B cell (primary cell): ENCODE results near the gene NOL4L. TPM values are rescaled to one million over a fixed set of nuclear protein-coding genes. Genes with fewer than 3 reads are reported as not detected.
"Not testable (repeated sequence)": the region's sequence is repeated elsewhere in the genome, so short reads cannot be mapped to it uniquely, and the experiment has no call there.

ENCODE experiments used
- ATAC-seq: fragments of 200-7000 bp; cut with Tn5 transposase; one replicate; pipeline ENCODE4 v1.10.0; 2021; ENCODE audit warnings: low read depth, mild to moderate bottlenecking, moderate number of reproducible peaks, moderate library complexity
- CTCF ChIA-PET: fragments of 350-600 bp; sonication (Branson Sonifier 250); formaldehyde crosslinking; loops from one replicate; lab custom pipeline; 2021; ENCODE audit warnings: antibody characterized with exemption, inconsistent platforms; lab: Charles Lee
- POLR2A ChIA-PET: fragments of 350-600 bp; sonication (Branson Sonifier 250); formaldehyde crosslinking; loops from one replicate; lab custom pipeline; 2021; ENCODE audit warnings: antibody characterized with exemption; lab: Charles Lee
- DNase-seq: peaks from one replicate; pipeline ENCODE4 v3.0.0; 2013
- H2AFZ ChIP-seq: 2 replicates; pipeline ENCODE4 v1.6.1; 2012; ENCODE audit warnings: mild to moderate bottlenecking, low read depth, low read length; ENCODE audit not compliant: insufficient read depth, poor library complexity, severe bottlenecking
- H3K27ac ChIP-seq, 2 donors: 1 replicate in 1 of 2; 2 replicates in 1 of 2; pipeline ENCODE4 v1.5.1; 2012 to 2013; ENCODE audit warnings: low read length in 2 of 2, mild to moderate bottlenecking in 2 of 2, moderate library complexity in 1 of 2
- H3K27me3 ChIP-seq, 4 experiments: fragments of 200-600 bp in 1 of 4; sonication (generic) in 1 of 4; replicated peaks in 1 of 4; 1 replicate in 2 of 4; 2 replicates in 2 of 4; pipeline versions ENCODE4 v1.6.1 to v1.7.0; 2013 to 2016; ENCODE audit warnings: low read length in 3 of 4, mild to moderate bottlenecking in 2 of 4, mixed read lengths in 1 of 4, moderate library complexity in 1 of 4; ENCODE audit not compliant: insufficient read depth in 4 of 4, control insufficient read depth in 3 of 4; ENCODE audit errors: control extremely low read depth in 1 of 4
- H3K36me3 ChIP-seq, 2 experiments: replicated peaks in 1 of 2; 1 replicate in 1 of 2; 2 replicates in 1 of 2; pipeline versions ENCODE4 v1.6.1 to v1.7.1; 2013; ENCODE audit warnings: low read length in 1 of 2; ENCODE audit not compliant: insufficient read depth in 2 of 2, control insufficient read depth in 1 of 2; ENCODE audit errors: control extremely low read depth in 1 of 2, extremely low read depth in 1 of 2
- H3K4me1 ChIP-seq, 2 donors: fragments of 200-600 bp in 1 of 2; sonication (generic) in 1 of 2; 1 replicate in 1 of 2; 2 replicates in 1 of 2; pipeline versions ENCODE4 v1.5.1 to v1.6.1; 2013 to 2017; ENCODE audit warnings: low read length in 2 of 2; ENCODE audit not compliant: control insufficient read depth in 2 of 2, insufficient read depth in 2 of 2
- H3K4me2 ChIP-seq: replicated peaks from 2 replicates; pipeline ENCODE3; 2012; ENCODE audit warnings: mild to moderate bottlenecking, low read depth, low read length; ENCODE audit not compliant: poor library complexity, severe bottlenecking
- H3K4me3 ChIP-seq, 5 experiments: fragments of 200-600 bp in 1 of 5; sonication (generic) in 1 of 5; 1 replicate in 3 of 5; 2 replicates in 2 of 5; pipeline versions ENCODE4 v1.5.1 to v1.7.0; 2011 to 2016; ENCODE audit warnings: low read length in 4 of 5, mild to moderate bottlenecking in 4 of 5, low read depth in 2 of 5, control low read depth in 1 of 5, moderate library complexity in 1 of 5; ENCODE audit not compliant: insufficient read depth in 1 of 5; ENCODE audit errors: control extremely low read depth in 1 of 5, extremely low read depth in 1 of 5
- H3K79me2 ChIP-seq: fragments of 200-600 bp; sonication (generic); one replicate; pipeline ENCODE4 v1.6.0; 2016; ENCODE audit warnings: low read length; ENCODE audit not compliant: control insufficient read depth, insufficient read depth
- H3K9ac ChIP-seq: fragments of 200-600 bp; sonication (generic); 2 replicates; pipeline ENCODE4 v1.6.1; 2017; ENCODE audit warnings: mild to moderate bottlenecking, low read length, moderate library complexity
- H3K9me3 ChIP-seq, 3 donors: one replicate each; pipeline versions ENCODE4 v1.6.1 to v1.7.1; 2013; ENCODE audit warnings: low read length in 2 of 3; ENCODE audit not compliant: control insufficient read depth in 2 of 3, insufficient read depth in 1 of 3; ENCODE audit errors: control extremely low read depth in 1 of 3
- H4K20me1 ChIP-seq: 2 replicates; pipeline ENCODE4 v1.6.0; 2012; ENCODE audit warnings: mild to moderate bottlenecking, low read length; ENCODE audit not compliant: insufficient read depth, control insufficient read depth, poor library complexity, severe bottlenecking
- H3K27ac Mint-ChIP-seq: one replicate; pipeline ENCODE4 v1.8.0; 2021; ENCODE audit warnings: mixed read lengths
- H3K27me3 Mint-ChIP-seq: one replicate; pipeline ENCODE4 v1.8.0; 2021; ENCODE audit warnings: mixed read lengths
- H3K4me1 Mint-ChIP-seq: one replicate; pipeline ENCODE4 v1.8.0; 2021; ENCODE audit warnings: mixed read lengths
- H3K4me3 Mint-ChIP-seq: one replicate; pipeline ENCODE4 v1.8.0; 2021; ENCODE audit warnings: mixed read lengths
- H3K9me3 Mint-ChIP-seq: one replicate; pipeline ENCODE4 v1.8.0; 2022; ENCODE audit warnings: mixed read lengths; ENCODE audit not compliant: insufficient read depth
- EZH2 ChIP-seq: IDR thresholded peaks from 2 replicates; pipeline ENCODE4 v1.6.1; 2012; ENCODE audit warnings: borderline replicate concordance, low read depth, mild to moderate bottlenecking, moderate library complexity, low read length; ENCODE audit not compliant: insufficient read depth, poor library complexity, severe bottlenecking
- WGBS: methylation state at CpG from one replicate; pipeline ENCODE4 v1.1.5; 2013; ENCODE audit warnings: missing lambda C conversion rate; ENCODE audit not compliant: insufficient coverage; 5-methylcytosine and 5-hydroxymethylcytosine counted together
- intact Hi-C: fragments of 100-400 bp; cut with micrococcal nuclease; formaldehyde crosslinking; loops from one replicate; pipeline ENCODE4 v1.10.0; 2022
- polyA plus RNA-seq: library from polyadenylated mRNA; depleted of rRNA; stranded (reverse); fragments of >200 nt; gene quantifications from 2 replicates; pipeline ENCODE4 v1.2.3, GENCODE V29; 2012
- total RNA-seq, 2 donors: library from RNA; stranded (reverse); fragments of 120-200 nt in 1 of 2; gene quantifications; 1 replicate in 1 of 2; 2 replicates in 1 of 2; pipeline versions ENCODE4 v1.2.3 to v1.2.4, GENCODE V29; 2013 to 2022
- TF ChIP-seq, protein P1 (sequence below): fragments of 200-600 bp; IDR thresholded peaks from one replicate; pipeline ENCODE4 v1.8.0; 2022; ENCODE audit warnings: antibody characterized with exemption, mild to moderate bottlenecking

NOL4L gene
- total and polyA plus RNA-seq, 2 donors (not counting 1 experiment from before 2014, with no cell fraction given) = 6.5 to 7.9 TPM

GRCh38 chr20:32594204-32594603, 9.1 kb upstream of the NOL4L start:
- no peak overlapping the region for H2AFZ ChIP-seq
- CTCF ChIA-PET = no interaction called here
- no peak overlapping the region for H3K9ac ChIP-seq
- H3K4me3 Mint-ChIP-seq = no peak overlapping the region
- intact Hi-C loops = no loop called here
- TF ChIP-seq EZH2 = no peak
- TF ChIP-seq, protein P1, sequence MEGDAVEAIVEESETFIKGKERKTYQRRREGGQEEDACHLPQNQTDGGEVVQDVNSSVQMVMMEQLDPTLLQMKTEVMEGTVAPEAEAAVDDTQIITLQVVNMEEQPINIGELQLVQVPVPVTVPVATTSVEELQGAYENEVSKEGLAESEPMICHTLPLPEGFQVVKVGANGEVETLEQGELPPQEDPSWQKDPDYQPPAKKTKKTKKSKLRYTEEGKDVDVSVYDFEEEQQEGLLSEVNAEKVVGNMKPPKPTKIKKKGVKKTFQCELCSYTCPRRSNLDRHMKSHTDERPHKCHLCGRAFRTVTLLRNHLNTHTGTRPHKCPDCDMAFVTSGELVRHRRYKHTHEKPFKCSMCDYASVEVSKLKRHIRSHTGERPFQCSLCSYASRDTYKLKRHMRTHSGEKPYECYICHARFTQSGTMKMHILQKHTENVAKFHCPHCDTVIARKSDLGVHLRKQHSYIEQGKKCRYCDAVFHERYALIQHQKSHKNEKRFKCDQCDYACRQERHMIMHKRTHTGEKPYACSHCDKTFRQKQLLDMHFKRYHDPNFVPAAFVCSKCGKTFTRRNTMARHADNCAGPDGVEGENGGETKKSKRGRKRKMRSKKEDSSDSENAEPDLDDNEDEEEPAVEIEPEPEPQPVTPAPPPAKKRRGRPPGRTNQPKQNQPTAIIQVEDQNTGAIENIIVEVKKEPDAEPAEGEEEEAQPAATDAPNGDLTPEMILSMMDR = no peak
- H3K4me2 ChIP-seq = no peak overlapping the region
- no peaks in the 10 kb centered on the region for H3K79me2 ChIP-seq
- H3K27ac Mint-ChIP-seq = no peak overlapping the region
- no peak overlapping the region for H3K27ac ChIP-seq
- POLR2A ChIA-PET = no interaction called here
- H3K9me3 Mint-ChIP-seq = no peaks in the 10 kb centered on the region
- H3K27me3 ChIP-seq = no peaks in the 10 kb centered on the region
- no peak for DNase-seq
- no peak for ATAC-seq
- 94% methylated on average over 5 of the region's 5 CpGs for WGBS
- H3K36me3 ChIP-seq = no peaks in the 10 kb centered on the region
- H3K4me1 Mint-ChIP-seq = no peaks in the 10 kb centered on the region
- no peak overlapping the region for H3K4me3 ChIP-seq
- no peaks in the 10 kb centered on the region for H3K27me3 Mint-ChIP-seq
- H4K20me1 ChIP-seq = no peaks in the 10 kb centered on the region
- no peaks in the 10 kb centered on the region for H3K4me1 ChIP-seq
- H3K9me3 ChIP-seq = no peaks in the 10 kb centered on the region

DNA sequence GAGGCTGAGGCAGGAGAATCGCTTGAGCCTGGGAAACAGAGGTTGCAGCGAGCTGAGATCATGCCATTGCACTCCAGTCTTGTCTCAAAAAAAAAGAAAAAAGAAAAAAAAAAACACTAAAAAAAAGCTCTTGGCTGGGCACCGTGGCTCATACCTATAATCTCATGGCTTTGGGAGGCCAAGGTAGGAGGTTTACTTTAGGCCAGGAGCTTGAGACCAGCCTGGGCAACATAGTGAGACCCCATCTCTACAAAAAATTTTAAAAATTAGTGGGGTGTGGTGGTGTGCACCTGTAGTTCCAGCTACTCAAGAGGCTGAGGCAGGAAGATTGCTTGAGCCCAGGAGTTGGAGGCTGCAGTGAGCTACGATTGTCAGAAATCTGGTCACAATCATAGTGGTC, 7.5 kb upstream of the NOL4L start:
- H3K4me1 Mint-ChIP-seq, DNase-seq, H3K4me3 Mint-ChIP-seq, H3K9ac ChIP-seq, ATAC-seq, H3K4me3 ChIP-seq, H3K27ac Mint-ChIP-seq, H3K4me1 ChIP-seq, H4K20me1 ChIP-seq, H2AFZ ChIP-seq, H3K4me2 ChIP-seq, H3K79me2 ChIP-seq, H3K36me3 ChIP-seq, H3K9me3 Mint-ChIP-seq, H3K27me3 Mint-ChIP-seq, H3K9me3 ChIP-seq, CTCF ChIA-PET, H3K27me3 ChIP-seq, H3K27ac ChIP-seq, intact Hi-C loops: not testable (repeated sequence)
- no CpG with 5 or more reads among the region's 4 CpGs for WGBS
- POLR2A ChIA-PET = interaction anchor here (0.7 kb wide), 2 partner anchors 52 to 67 kb away, joined by 3 to 7 read pairs; no protein-coding TSS in a partner anchor
